Epithelial cell of proximal tubule (primary cell): ENCODE results near the gene B3GAT3. TPM values are rescaled to one million over a fixed set of nuclear protein-coding genes. Genes with fewer than 3 reads are reported as not detected.
A peak's percentile ranks its signal among the peaks of the same experiment; 100 is the strongest.

ENCODE experiments used
- DNase-seq: peaks from one replicate; pipeline ENCODE4 v3.0.0-alpha.2; 2011; ENCODE audit warnings: low read depth
- H3K4me3 ChIP-seq: 2 replicates; pipeline ENCODE4 v1.5.1; 2011; ENCODE audit warnings: low read depth, mild to moderate bottlenecking, low read length
- total RNA-seq: library from RNA; depleted of rRNA; stranded (reverse); fragments of >200 nt; gene quantifications from 2 replicates; pipeline ENCODE4 v1.2.3, GENCODE V29; 2015
- TF ChIP-seq, protein P1 (sequence below): conservative IDR thresholded peaks from 2 replicates; pipeline ENCODE4 v1.5.1; 2012; ENCODE audit warnings: low read depth, mild to moderate bottlenecking, low read length

The B3GAT3 gene
- total RNA-seq, 1 donor from 2014 or later, result 67.7 TPM

DNA sequence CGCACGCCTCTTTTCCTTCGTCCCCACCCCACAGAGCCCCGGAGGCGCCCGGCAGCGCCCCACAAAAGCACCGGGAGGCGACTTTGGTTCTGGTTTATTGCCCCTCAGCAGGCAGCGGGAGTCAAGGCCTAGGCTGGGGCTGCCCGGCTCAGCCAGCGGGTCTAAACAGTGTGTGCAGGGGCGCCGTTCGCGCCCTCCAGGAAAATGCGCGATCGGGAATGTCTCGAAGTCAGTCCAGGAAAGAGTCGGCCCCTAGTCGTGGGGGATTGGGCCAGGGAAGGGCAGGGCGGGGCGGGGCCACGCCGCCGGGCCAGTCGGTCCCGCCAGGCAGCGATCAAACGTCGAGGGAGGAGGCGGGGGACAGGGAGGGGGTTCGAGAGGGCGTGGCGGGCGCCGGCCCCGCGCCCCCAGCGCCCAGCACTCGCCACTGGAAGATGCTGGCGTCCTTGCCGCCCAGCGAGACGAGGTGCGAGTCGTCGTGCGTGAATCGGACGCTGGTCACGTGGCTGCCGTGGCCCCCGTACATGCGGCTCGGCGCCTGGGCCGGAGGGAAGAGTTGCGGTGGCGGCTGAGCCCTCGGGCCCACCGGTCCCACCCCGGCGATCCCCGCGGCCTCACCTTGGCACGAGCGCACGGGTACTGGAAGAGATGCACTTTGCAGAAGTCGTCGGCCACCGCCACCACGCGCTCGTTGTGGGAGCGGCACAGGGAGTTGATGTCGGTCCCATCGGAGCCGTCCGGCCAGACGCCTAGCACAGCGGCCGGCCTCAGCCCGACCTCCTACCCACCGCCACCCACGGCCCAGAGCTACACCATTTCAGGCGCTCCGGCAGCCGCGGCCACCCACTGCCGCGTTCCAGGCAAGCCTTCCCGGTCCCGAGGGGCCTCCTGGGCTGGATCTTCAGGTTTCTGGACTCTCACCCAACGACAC is 19.4 kb downstream of the B3GAT3 start:
- no peak for DNase-seq
- H3K4me3 ChIP-seq, result peak overlapping the region; percentile 84
- TF ChIP-seq, protein P1, sequence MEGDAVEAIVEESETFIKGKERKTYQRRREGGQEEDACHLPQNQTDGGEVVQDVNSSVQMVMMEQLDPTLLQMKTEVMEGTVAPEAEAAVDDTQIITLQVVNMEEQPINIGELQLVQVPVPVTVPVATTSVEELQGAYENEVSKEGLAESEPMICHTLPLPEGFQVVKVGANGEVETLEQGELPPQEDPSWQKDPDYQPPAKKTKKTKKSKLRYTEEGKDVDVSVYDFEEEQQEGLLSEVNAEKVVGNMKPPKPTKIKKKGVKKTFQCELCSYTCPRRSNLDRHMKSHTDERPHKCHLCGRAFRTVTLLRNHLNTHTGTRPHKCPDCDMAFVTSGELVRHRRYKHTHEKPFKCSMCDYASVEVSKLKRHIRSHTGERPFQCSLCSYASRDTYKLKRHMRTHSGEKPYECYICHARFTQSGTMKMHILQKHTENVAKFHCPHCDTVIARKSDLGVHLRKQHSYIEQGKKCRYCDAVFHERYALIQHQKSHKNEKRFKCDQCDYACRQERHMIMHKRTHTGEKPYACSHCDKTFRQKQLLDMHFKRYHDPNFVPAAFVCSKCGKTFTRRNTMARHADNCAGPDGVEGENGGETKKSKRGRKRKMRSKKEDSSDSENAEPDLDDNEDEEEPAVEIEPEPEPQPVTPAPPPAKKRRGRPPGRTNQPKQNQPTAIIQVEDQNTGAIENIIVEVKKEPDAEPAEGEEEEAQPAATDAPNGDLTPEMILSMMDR, result no peak

GRCh38 chr11:62601372-62602140 is 20.2 kb downstream of the B3GAT3 start, which contains the start of gene MTA2:
Gene MTA2 (minus strand): TSS chr11:62601865. CDS start chr11:62601450, 415 bp downstream.
- H3K4me3 ChIP-seq, result peak within 1 kb of the TSS; percentile 84
- TF ChIP-seq, protein P1, result no peak
- DNase-seq, result peak; percentile 78

- TF ChIP-seq, protein P1, result no peak
- H3K4me3 ChIP-seq, result peak overlapping the region; percentile 84
- DNase-seq, result no peak
These were observed 20.7 kb downstream of the B3GAT3 start for GRCh38 chr11:62601122-62601371.

- DNase-seq, result no peak
These were observed 21.2 kb downstream of the B3GAT3 start for GRCh38 chr11:62600367-62601121.

GRCh38 chr11:62599901-62600300 is 21.9 kb downstream of the B3GAT3 start:
- TF ChIP-seq, protein P1, result no peak
- DNase-seq, result no peak
- peak overlapping the region; percentile 84 for H3K4me3 ChIP-seq

More at GRCh38 chr11:62600367-62601121, 21.2 kb downstream of the B3GAT3 start:
- TF ChIP-seq, protein P1, result no peak
- peak overlapping the region; percentile 84 for H3K4me3 ChIP-seq

- TF ChIP-seq, protein P1, result no peak
- no peak for DNase-seq
- H3K4me3 ChIP-seq, result peak overlapping the region; percentile 84
These were observed 22.6 kb downstream of the B3GAT3 start for GRCh38 chr11:62599069-62599696.
